ENCODE measurements around the gene CORO7. TPM values are rescaled to one million over a fixed set of nuclear protein-coding genes. Genes with fewer than 3 reads are reported as not detected.
A peak's percentile ranks its signal among the peaks of the same experiment; 100 is the strongest.

The CORO7 gene
- total RNA-seq, 1 donor: 17.7 TPM

- Histone ChIP-seq H2AFZ (ENCODE audit: low read length) (peak overlapping the region; percentile 80), H3K27me3 (ENCODE audit: insufficient read depth, low read length) (no peaks in the 10 kb centered on the region)
Observed at GRCh38 chr16:4350365-4350786, 66.0 kb downstream of the CORO7 start.

DNA sequence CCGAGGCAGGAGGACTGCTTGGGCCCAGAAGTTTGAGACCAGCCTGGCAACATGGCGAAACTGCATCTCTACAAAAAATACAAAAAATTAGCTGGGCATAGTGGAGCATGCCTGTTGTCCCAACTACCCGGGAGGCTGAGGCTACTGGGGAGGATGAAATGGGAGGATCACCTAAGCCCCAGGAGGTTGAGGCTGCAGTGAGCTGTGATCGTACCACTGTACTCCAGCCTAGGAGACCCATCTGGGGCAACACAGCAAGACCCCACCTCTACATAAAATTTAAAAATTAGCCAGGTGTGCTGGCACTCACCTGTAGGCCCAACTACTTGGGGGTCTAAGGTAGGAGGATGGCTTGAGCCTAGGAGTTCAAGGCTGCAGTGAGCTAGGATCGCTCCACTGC, 67.1 kb downstream of the CORO7 start:
- no peak for DNase-seq (ENCODE audit: insufficient read length, low spot score, missing footprints)
- Histone ChIP-seq H4K20me1 (ENCODE audit: insufficient read depth, low read length) (peaks cover 26% of the 10 kb centered on the region), H3K27me3 (ENCODE audit: insufficient read depth, low read length) (no peaks in the 10 kb centered on the region), H3K4me2 (ENCODE audit: insufficient read depth, low read length) (no peak overlapping the region), H3K79me2 (ENCODE audit: insufficient read depth, low read length) (peaks cover 51% of the 10 kb centered on the region), H3K9me3 (ENCODE audit: low read depth, low read length) (no peaks in the 10 kb centered on the region), H3K36me3 (ENCODE audit: insufficient read depth, low read length) (no peaks in the 10 kb centered on the region), H3K4me1 (ENCODE audit: insufficient read depth, low read length) (peaks cover 21% of the 10 kb centered on the region), H2AFZ (ENCODE audit: low read length) (no peak overlapping the region), H3K4me3 (ENCODE audit: insufficient read depth, low read length) (no peak overlapping the region), H3K27ac (ENCODE audit: low read depth, low read length) (no peak overlapping the region)
- TF ChIP-seq, protein P1, sequence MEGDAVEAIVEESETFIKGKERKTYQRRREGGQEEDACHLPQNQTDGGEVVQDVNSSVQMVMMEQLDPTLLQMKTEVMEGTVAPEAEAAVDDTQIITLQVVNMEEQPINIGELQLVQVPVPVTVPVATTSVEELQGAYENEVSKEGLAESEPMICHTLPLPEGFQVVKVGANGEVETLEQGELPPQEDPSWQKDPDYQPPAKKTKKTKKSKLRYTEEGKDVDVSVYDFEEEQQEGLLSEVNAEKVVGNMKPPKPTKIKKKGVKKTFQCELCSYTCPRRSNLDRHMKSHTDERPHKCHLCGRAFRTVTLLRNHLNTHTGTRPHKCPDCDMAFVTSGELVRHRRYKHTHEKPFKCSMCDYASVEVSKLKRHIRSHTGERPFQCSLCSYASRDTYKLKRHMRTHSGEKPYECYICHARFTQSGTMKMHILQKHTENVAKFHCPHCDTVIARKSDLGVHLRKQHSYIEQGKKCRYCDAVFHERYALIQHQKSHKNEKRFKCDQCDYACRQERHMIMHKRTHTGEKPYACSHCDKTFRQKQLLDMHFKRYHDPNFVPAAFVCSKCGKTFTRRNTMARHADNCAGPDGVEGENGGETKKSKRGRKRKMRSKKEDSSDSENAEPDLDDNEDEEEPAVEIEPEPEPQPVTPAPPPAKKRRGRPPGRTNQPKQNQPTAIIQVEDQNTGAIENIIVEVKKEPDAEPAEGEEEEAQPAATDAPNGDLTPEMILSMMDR (IDR thresholded peaks at IDR 0.05; ENCODE audit: extremely low read depth, low read depth, low read length): no peak

More at GRCh38 chr16:4350365-4350786, 66.0 kb downstream of the CORO7 start:
- Histone ChIP-seq H3K36me3 (ENCODE audit: insufficient read depth, low read length) (no peaks in the 10 kb centered on the region), H3K4me3 (ENCODE audit: insufficient read depth, low read length) (peak overlapping the region; percentile 86), H3K79me2 (ENCODE audit: insufficient read depth, low read length) (peaks cover 45% of the 10 kb centered on the region), H3K9me3 (ENCODE audit: low read depth, low read length) (no peaks in the 10 kb centered on the region), H4K20me1 (ENCODE audit: insufficient read depth, low read length) (peaks cover 22% of the 10 kb centered on the region), H3K27ac (ENCODE audit: low read depth, low read length) (peak overlapping the region; percentile 70), H3K4me1 (ENCODE audit: insufficient read depth, low read length) (peaks cover 21% of the 10 kb centered on the region), H3K4me2 (ENCODE audit: insufficient read depth, low read length) (peak overlapping the region; percentile 85)
- TF ChIP-seq, protein P1 (IDR thresholded peaks at IDR 0.05; ENCODE audit: extremely low read depth, low read depth, low read length): no peak
- DNase-seq (ENCODE audit: insufficient read length, low spot score, missing footprints): no peak

DNA sequence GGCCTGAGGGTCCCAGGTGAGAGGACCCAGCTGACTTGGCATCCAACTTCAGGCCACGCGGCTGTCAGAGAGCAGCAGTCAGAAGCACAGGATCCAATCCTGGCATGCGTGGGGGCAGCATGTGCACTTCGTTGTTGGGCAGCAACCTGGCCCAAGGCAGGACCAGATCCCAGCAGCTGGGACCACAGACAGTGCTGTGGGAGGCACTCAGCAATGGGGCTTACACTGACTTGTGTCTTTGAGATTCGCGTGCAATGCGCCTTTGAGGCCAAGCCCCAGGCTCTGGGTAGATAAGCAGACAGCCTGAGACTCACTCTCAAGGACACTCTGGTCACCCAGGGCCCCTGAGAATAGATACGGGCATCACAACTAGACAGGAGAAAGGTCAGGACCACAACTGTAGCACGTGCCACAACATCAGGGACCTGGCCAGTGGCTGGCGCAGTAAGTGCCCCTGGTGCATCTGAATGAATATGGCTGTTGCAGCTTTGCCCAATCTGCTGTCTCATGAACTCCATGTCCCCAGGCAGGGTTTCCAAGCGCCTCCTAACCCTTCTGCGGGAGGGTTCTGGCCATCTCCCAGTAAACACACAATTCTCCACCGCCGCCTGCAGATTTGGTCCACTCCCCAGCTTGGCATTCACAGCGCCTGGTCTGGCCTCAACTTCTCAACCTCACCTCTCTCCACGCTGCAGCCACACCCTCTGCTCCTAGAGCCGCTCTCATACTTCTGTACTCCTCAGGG, 68.5 kb downstream of the CORO7 start:
- Histone ChIP-seq H3K4me3 (ENCODE audit: insufficient read depth, low read length) (no peak overlapping the region), H3K36me3 (ENCODE audit: insufficient read depth, low read length) (no peaks in the 10 kb centered on the region), H3K27ac (ENCODE audit: low read depth, low read length) (peak overlapping the region; percentile 39), H4K20me1 (ENCODE audit: insufficient read depth, low read length) (peaks cover 36% of the 10 kb centered on the region), H2AFZ (ENCODE audit: low read length) (no peak overlapping the region), H3K27me3 (ENCODE audit: insufficient read depth, low read length) (no peaks in the 10 kb centered on the region), H3K4me2 (ENCODE audit: insufficient read depth, low read length) (no peak overlapping the region), H3K9me3 (ENCODE audit: low read depth, low read length) (no peaks in the 10 kb centered on the region), H3K79me2 (ENCODE audit: insufficient read depth, low read length) (peaks cover 63% of the 10 kb centered on the region), H3K4me1 (ENCODE audit: insufficient read depth, low read length) (peaks cover 26% of the 10 kb centered on the region)
- TF ChIP-seq, protein P1 (IDR thresholded peaks at IDR 0.05; ENCODE audit: extremely low read depth, low read depth, low read length): no peak
- DNase-seq (ENCODE audit: insufficient read length, low spot score, missing footprints): no peak

DNA sequence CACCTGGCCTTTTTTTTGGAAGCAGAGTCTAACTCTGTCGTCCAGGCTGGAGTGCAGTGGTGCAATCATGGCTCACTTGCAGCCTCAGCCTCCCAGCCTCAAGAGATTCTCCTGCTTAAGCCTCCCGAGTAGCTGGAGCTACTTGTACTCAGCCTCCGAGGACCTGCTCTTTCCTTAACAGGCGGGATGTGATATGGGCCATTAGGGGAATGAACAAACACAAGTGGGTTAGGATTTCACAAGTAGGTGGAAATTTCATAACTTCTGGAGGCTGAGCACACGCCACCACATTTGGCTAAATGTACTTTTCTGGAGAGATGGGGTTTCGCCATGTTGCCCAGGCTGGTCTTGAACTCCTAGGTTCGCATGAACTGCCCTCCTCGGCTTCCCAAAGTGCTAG, 69.4 kb downstream of the CORO7 start:
- H3K4me2 ChIP-seq (ENCODE audit: insufficient read depth, low read length): no peak overlapping the region
- H3K36me3 ChIP-seq (ENCODE audit: insufficient read depth, low read length): no peaks in the 10 kb centered on the region
- no peaks in the 10 kb centered on the region for H3K9me3 ChIP-seq (ENCODE audit: low read depth, low read length)
- no peak for DNase-seq (ENCODE audit: insufficient read length, low spot score, missing footprints)
- peaks cover 37% of the 10 kb centered on the region for H4K20me1 ChIP-seq (ENCODE audit: insufficient read depth, low read length)
- H3K79me2 ChIP-seq (ENCODE audit: insufficient read depth, low read length): peaks cover 70% of the 10 kb centered on the region
- peak overlapping the region; percentile 39 for H3K27ac ChIP-seq (ENCODE audit: low read depth, low read length)
- H2AFZ ChIP-seq (ENCODE audit: low read length): no peak overlapping the region
- TF ChIP-seq, protein P1 (IDR thresholded peaks at IDR 0.05; ENCODE audit: extremely low read depth, low read depth, low read length): no peak
- peaks cover 23% of the 10 kb centered on the region for H3K4me1 ChIP-seq (ENCODE audit: insufficient read depth, low read length)
- H3K4me3 ChIP-seq (ENCODE audit: insufficient read depth, low read length): no peak overlapping the region
- H3K27me3 ChIP-seq (ENCODE audit: insufficient read depth, low read length): no peaks in the 10 kb centered on the region
